A673 (cell line): ENCODE results near the gene NTRK3.

ENCODE experiments used
- EZH2 ChIP-seq: fragments of 200-600 bp; sonication (generic); IDR thresholded peaks from 2 replicates; pipeline ENCODE4 v1.6.1; 2017; ENCODE audit warnings: borderline replicate concordance, low read depth, mild to moderate bottlenecking, mixed read lengths, antibody characterized with exemption, low read length; ENCODE audit not compliant: poor library complexity, severe bottlenecking
- TF ChIP-seq, protein P1 (sequence below): fragments of 300-800, 200-600 bp; sonication (generic); conservative IDR thresholded peaks from 2 replicates; pipeline ENCODE4 v1.5.1; 2017; ENCODE audit warnings: low read depth, mild to moderate bottlenecking, antibody characterized with exemption, low read length, moderate library complexity, mixed read lengths

DNA sequence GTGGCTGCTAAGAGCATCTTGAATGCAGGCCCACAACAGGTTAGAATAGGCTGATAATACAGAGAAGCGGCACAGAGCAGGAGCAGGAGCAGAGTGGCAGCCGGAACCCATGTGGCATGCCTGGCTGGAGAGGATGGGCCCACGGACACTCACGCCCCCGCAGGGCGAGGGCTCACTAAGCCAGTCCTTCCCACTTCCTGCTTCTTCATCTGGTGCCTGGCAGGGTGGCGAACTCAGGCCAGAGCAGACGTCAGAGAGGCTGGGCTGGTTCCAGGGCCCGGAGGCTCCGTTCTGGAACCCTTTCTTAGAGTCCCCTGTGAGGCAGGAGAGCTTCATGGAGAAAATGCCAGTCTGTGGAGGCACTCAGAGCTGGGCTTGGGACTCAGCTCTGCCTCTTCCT, 195.1 kb downstream of the NTRK3 start:
- TF ChIP-seq, protein P1, sequence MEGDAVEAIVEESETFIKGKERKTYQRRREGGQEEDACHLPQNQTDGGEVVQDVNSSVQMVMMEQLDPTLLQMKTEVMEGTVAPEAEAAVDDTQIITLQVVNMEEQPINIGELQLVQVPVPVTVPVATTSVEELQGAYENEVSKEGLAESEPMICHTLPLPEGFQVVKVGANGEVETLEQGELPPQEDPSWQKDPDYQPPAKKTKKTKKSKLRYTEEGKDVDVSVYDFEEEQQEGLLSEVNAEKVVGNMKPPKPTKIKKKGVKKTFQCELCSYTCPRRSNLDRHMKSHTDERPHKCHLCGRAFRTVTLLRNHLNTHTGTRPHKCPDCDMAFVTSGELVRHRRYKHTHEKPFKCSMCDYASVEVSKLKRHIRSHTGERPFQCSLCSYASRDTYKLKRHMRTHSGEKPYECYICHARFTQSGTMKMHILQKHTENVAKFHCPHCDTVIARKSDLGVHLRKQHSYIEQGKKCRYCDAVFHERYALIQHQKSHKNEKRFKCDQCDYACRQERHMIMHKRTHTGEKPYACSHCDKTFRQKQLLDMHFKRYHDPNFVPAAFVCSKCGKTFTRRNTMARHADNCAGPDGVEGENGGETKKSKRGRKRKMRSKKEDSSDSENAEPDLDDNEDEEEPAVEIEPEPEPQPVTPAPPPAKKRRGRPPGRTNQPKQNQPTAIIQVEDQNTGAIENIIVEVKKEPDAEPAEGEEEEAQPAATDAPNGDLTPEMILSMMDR, result no peak
- TF ChIP-seq EZH2, result no peak
